H7 (cell line): ENCODE measurements around the gene FBXO36. TPM values are rescaled to one million over a fixed set of nuclear protein-coding genes. Genes with fewer than 3 reads are reported as not detected.

Experiments
- DNase-seq: peaks from one replicate; pipeline ENCODE4 v3.0.0; 2012
- H3K27me3 ChIP-seq: 2 replicates; pipeline ENCODE4 v1.6.0; 2011; ENCODE audit warnings: mild to moderate bottlenecking, low read length; ENCODE audit not compliant: control insufficient read depth, insufficient read depth
- H3K36me3 ChIP-seq: replicated peaks from 2 replicates; pipeline ENCODE4 v1.5.1; 2011; ENCODE audit warnings: low read length; ENCODE audit not compliant: control insufficient read depth, insufficient read depth
- H3K4me3 ChIP-seq: 2 replicates; pipeline ENCODE4 v1.5.1; 2011; ENCODE audit warnings: low read depth, mild to moderate bottlenecking, control low read depth, low read length, moderate library complexity; ENCODE audit not compliant: insufficient read depth
- total RNA-seq: library from RNA; depleted of rRNA; stranded (reverse); fragments of >200 nt; shearing (Covaris generic); gene quantifications from 2 replicates; pipeline ENCODE4 v1.2.3, GENCODE V29; 2014

The FBXO36 gene
- total RNA-seq, 1 experiment from 2014 or later, result 7.9 TPM

DNA sequence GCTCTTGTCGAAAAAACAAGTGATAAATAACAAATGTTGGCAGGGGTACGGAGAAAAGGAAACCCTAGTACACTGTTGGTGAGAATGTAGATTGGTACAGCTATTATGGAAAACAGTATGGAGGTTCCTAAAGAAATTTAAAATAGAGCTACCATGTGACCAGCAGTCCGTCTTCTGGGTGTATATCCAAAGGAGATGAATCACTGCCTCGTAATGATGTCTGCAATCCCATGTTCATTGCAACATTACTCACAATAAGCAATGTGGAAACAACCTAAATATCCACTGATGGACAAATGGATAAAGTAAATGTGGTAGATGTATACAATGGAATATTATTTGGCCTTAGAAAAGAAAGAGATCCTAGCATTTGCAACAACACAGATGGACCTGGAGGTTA is 95.8 kb downstream of the FBXO36 start:
- Histone ChIP-seq H3K36me3 (no peaks in the 10 kb centered on the region), H3K4me3 (no peak overlapping the region), H3K27me3 (no peaks in the 10 kb centered on the region)
- no peak for DNase-seq

DNA sequence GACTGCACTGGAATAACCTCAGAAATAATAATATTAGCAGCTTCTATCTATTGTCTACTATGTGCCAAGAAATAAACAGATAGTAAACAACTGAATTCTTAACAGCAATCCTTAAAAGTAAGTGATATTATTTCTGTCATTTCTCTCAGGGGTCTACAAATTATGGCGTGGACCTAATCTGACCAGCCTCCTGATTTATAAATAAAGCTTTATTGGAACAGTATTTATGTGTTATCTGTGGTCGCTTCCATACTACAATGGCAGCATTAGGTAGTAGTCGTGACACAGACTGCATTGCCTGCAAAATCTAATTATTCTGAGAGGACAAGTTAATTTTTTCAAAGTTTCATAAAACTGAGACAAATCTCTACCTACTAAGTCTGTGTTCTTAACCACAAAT is 97.4 kb downstream of the FBXO36 start:
- no peak for DNase-seq
- Histone ChIP-seq H3K4me3 (no peak overlapping the region), H3K27me3 (no peaks in the 10 kb centered on the region), H3K36me3 (no peaks in the 10 kb centered on the region)

DNA sequence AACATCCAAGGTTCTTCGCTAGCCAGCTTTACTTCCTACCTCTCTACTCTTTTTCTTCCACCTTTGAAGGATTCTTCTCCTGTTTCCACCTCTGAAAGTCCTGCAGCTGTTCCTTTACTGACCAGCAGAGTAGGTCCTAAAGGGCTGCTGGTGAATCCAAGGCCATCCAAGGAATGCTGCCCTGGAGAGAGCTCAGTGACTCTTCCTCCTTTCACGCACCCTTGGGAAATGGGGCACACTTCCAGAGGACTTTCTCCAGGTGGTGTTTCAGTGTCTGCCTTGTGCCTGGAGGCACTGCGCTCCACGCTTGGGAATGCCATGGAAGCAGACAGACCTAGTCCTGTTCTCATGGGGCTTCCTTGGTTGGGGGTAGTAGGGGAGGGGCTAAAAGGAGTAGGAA is 101.0 kb downstream of the FBXO36 start:
- H3K27me3 ChIP-seq, result no peaks in the 10 kb centered on the region
- H3K4me3 ChIP-seq, result no peak overlapping the region
- DNase-seq, result no peak
- no peaks in the 10 kb centered on the region for H3K36me3 ChIP-seq

DNA sequence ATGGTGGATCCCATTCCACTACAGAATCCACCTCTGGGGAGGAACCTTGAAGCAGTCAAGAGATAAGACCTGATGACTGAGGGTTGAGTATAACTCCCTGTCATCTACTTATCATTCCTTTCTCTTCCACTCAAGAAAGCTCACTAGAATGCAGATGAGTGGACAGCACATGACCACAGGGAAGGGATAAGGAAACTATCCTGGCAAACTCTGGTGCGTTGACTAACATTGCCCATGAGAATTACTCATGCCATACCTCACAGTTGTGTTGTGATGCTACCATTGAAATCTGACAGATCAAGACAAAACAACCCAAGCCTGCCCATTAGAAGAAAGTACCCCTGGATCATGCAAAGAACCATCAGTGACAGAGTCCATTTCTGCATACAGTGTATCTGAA is 119.9 kb downstream of the FBXO36 start:
- DNase-seq, result no peak
- Histone ChIP-seq H3K4me3 (no peak overlapping the region), H3K36me3 (no peaks in the 10 kb centered on the region), H3K27me3 (no peaks in the 10 kb centered on the region)

DNA sequence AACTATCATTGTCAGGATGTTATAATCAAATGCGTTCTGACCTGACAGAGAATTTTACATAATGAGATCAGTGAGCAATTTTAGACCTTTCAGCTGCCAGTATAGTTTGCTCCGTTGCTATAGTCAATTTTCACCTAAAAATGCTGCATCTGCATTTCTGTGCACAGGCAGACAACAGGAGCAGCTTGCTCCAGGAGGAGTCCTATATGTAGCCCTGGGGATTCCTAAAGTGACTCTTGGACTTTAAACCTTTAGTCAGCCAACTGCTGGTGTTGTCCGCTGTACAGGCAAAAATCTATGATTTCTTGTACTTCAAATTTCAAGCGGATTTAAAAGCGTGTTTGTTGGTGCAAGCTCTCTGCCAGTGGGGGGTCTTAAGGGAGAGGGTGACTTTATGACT is 120.7 kb downstream of the FBXO36 start:
- no peak for DNase-seq
- H3K4me3 ChIP-seq, result no peak overlapping the region
- no peaks in the 10 kb centered on the region for H3K27me3 ChIP-seq
- H3K36me3 ChIP-seq, result no peaks in the 10 kb centered on the region

DNA sequence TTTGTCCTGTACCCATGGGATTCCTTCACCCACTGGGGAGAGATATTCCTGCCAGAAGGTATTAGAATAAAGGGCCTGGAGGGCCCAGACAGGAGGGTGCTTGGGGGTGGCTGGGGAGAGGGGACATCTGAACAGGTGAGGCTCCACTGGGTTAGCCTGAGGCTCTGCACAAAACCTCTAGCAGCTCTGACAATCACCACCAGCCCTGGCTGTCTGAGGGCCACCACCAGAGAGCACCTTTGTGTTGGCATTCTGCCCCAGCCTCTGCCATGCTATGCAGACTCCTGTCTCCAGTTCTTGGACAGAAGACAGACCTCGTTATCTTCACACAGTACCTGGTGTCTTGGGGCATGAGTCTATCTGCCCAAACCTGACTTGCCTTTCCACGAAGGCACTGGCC is 121.2 kb downstream of the FBXO36 start:
- no peak for DNase-seq

DNA sequence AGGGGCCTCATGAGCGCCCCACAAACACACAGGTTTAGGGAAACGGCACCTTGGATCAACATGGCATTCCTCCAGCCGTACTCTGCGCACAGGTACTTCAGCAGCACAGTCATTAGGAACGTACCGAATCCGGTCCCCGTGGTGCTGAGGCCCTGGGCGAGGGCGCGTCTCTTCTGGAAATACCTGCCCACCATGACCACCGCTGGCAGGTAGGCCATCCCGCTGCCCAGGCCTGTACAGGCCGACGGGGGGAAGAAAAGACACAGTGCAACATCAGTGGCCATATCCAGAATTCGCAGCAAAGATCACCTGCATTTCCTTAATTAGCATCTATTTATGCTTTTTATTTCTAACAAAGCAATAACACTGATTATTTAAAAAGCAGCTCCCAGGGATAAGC is 124.2 kb downstream of the FBXO36 start:
- Histone ChIP-seq H3K36me3 (no peaks in the 10 kb centered on the region), H3K27me3 (no peaks in the 10 kb centered on the region), H3K4me3 (no peak overlapping the region)
- DNase-seq, result no peak

More for the DNA sequence above, 121.2 kb downstream of the FBXO36 start:
- no peak overlapping the region for H3K4me3 ChIP-seq
- H3K27me3 ChIP-seq, result no peaks in the 10 kb centered on the region
- H3K36me3 ChIP-seq, result no peaks in the 10 kb centered on the region

DNA sequence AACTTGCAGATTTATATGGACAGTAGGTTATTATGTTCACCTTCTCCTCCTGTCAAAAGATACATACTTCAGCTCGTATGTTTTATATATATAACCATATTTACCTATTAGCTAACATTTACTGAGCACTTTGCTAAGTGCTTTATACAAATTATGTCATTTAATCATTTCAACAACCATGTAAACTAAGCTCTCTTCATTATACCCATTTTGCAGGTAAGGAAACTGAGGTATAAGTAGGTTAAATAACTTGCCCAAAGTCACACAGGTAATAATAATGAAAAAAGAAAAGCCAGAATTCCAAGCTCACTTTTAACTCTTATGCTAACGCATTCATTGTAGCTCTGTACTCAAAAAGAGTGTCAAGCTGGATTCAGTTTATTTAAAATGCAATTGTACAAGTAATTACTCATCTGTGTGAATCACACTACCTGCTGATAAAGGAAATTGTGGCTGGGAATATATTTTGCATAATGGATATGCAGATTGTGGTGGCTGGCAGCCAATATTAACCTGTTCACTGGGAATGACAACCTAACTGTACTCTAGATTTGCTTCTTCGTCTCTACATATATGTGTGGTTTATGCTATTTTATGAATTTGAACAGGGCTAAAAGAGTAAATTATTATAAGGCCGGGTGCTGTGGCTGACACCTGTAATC is 125.8 kb downstream of the FBXO36 start:
- H3K36me3 ChIP-seq, result no peaks in the 10 kb centered on the region
- H3K4me3 ChIP-seq, result no peak overlapping the region
- no peak for DNase-seq
- H3K27me3 ChIP-seq, result no peaks in the 10 kb centered on the region

DNA sequence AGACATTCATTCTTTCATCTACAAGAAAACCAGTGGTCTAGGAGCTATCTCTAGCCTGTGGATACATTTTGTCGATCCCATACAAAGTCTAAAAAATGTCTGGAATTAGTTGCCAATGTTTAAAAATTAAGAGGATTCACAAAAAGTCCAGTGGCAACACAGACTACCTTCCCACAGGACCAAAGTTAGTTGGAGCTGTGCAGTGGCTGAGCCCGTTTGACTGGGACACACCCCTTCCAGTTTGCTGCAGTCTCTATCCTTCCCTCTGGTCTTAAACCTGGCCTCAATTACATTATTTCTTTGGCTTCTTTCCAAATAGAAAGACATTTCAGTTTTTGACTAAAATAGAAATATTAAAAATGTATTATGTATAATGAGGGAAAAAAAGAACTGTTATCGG is 127.8 kb downstream of the FBXO36 start:
- no peak for DNase-seq
- H3K27me3 ChIP-seq, result no peaks in the 10 kb centered on the region
- H3K36me3 ChIP-seq, result no peaks in the 10 kb centered on the region
- H3K4me3 ChIP-seq, result no peak overlapping the region

DNA sequence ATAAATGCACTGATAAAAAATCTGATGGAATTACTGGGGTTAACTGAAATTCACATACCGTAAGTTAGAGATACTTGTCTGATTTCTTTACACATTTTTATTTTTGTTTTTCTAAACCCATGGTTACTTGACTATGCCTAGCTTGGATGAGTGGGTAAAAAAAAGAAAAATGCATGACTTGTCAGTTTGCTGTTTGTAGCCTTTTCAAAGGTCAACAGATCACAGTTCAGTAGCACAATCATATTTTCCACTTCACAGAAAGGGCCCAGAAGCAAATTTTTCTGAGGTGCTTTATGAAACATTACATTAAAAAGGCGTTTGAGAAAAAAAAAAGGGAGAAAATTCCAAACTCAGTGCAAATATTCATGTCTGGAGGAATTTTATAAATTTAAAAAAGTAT is 130.0 kb downstream of the FBXO36 start:
- H3K27me3 ChIP-seq, result no peaks in the 10 kb centered on the region
- H3K4me3 ChIP-seq, result no peak overlapping the region
- H3K36me3 ChIP-seq, result no peaks in the 10 kb centered on the region
- DNase-seq, result no peak

DNA sequence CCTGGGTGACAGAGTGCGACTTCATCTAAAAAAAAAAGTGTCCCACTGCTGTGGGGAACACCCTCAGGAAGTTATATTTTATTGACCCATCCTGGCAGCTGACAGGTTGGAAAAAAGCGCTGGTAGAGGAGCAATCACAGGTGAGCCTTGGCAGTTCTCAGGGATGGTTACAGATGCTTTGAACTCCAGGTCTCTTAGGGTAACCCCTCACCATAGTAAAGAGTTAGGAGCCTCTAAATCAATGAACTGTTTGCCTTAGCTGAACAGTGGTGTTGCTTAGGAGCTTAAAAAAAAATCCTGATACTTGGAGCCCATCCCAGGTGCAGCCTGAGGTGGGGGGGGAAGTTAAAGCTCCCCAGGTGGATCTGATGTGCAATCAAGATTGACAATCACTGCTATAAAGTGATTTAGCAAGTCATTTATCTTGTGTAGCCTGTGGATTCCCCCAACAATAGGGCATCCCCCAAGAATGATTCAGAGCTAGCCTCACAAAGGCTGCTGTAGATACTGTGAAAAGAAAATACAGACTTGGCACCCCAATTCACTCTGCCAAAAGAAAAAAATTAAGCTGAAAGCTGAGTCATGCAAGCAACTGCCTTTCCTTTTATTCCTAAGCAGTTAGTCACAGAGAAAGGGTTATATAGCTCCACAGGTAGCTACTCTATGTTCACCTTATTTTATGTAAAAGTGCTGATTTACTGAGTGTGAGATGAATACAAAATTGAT is 131.6 kb downstream of the FBXO36 start:
- H3K36me3 ChIP-seq, result no peaks in the 10 kb centered on the region
- H3K27me3 ChIP-seq, result no peaks in the 10 kb centered on the region
- H3K4me3 ChIP-seq, result no peak overlapping the region
- no peak for DNase-seq

DNA sequence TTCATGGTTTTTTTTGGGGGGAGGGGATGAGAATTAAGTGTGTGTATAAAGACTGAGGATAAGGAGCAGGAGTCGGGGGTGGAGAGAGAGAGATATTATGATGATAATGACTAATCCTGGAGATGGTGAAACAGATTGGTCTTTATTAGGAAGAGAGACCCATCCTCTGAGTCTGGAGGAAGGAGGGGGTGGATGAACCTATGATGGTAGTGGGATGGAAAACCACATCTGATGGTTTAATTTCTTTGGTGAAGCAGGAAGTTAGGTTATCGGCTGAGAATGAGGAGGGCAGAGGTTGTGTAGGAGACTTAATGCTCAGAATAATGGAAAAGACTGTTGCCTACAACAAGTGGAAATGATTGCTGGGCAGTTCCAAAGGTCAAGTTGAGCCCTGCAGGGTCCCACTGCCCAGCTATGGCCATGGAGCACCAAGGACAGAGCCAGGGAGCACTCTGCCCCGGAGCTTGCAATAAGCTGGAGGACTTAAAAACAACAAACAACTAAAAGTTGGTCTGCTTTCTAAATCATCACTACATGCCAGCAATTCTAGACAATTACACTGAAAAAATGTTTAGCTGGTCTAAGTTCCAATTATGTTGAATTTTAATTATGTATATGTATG is 138.5 kb downstream of the FBXO36 start:
- DNase-seq, result no peak
- no peaks in the 10 kb centered on the region for H3K36me3 ChIP-seq
- H3K4me3 ChIP-seq, result no peak overlapping the region
- H3K27me3 ChIP-seq, result no peaks in the 10 kb centered on the region
